ENCODE data around the gene CD86.

The CD86 gene

GRCh38 chr3:122066331-122067213, 11.4 kb downstream of the CD86 start:
- ChIA-PET CTCF (no interaction called here), POLR2A (no interaction called here)
- no peak for DNase-seq (ENCODE audit: extremely low spot score)
- TF ChIP-seq TARDBP (IDR thresholded peaks at IDR 0.05): no peak
- no peak for TF ChIP-seq LEF1 (IDR thresholded peaks at IDR 0.05; ENCODE audit: borderline replicate concordance)
- no peak for TF ChIP-seq SP1 (IDR thresholded peaks at IDR 0.05)
- TF ChIP-seq BHLHE40 (IDR thresholded peaks at IDR 0.05; ENCODE audit: borderline replicate concordance): no peak
- TF ChIP-seq CTBP1 (IDR thresholded peaks at IDR 0.05; ENCODE audit: borderline replicate concordance): no peak
- TF ChIP-seq ELF4 (IDR thresholded peaks at IDR 0.05): no peak
- TF ChIP-seq HDGF (IDR thresholded peaks at IDR 0.05; ENCODE audit: borderline replicate concordance): no peak
- TF ChIP-seq FOXK2 (IDR thresholded peaks at IDR 0.05): no peak
- TF ChIP-seq FOXA1 (IDR thresholded peaks at IDR 0.05): no peak
- no peak for TF ChIP-seq FOXM1 (IDR thresholded peaks at IDR 0.05; ENCODE audit: borderline replicate concordance)
- TF ChIP-seq ARNT (IDR thresholded peaks at IDR 0.05): no peak
- no peak for TF ChIP-seq SUZ12 (IDR thresholded peaks at IDR 0.05)

- ChIA-PET CTCF (no interaction called here), POLR2A (no interaction called here)
- DNase-seq (ENCODE audit: extremely low spot score): no peak
These were observed 12.0 kb downstream of the CD86 start for GRCh38 chr3:122067214-122067550.

GRCh38 chr3:122067588-122068240, 12.6 kb downstream of the CD86 start:
- TF ChIP-seq LEF1 (IDR thresholded peaks at IDR 0.05; ENCODE audit: borderline replicate concordance) (no peak), ZNF384 (IDR thresholded peaks at IDR 0.05) (no peak), FOXA1 (IDR thresholded peaks at IDR 0.05) (no peak), ELF4 (IDR thresholded peaks at IDR 0.05) (no peak), TARDBP (IDR thresholded peaks at IDR 0.05) (no peak), SUZ12 (IDR thresholded peaks at IDR 0.05) (no peak), NFRKB (IDR thresholded peaks at IDR 0.05) (no peak)
- ChIA-PET CTCF (no interaction called here), POLR2A (no interaction called here)
- no peak for DNase-seq (ENCODE audit: extremely low spot score)

More at GRCh38 chr3:122067214-122067550, 12.0 kb downstream of the CD86 start:
- no peak for TF ChIP-seq FOXK2 (IDR thresholded peaks at IDR 0.05)
- TF ChIP-seq ELF4 (IDR thresholded peaks at IDR 0.05): no peak
- TF ChIP-seq BHLHE40 (IDR thresholded peaks at IDR 0.05; ENCODE audit: borderline replicate concordance): no peak
- TF ChIP-seq FOXM1 (IDR thresholded peaks at IDR 0.05; ENCODE audit: borderline replicate concordance): no peak
- TF ChIP-seq FOXA1 (IDR thresholded peaks at IDR 0.05): no peak
- no peak for TF ChIP-seq TARDBP (IDR thresholded peaks at IDR 0.05)
- TF ChIP-seq PKNOX1 (IDR thresholded peaks at IDR 0.05): no peak
- TF ChIP-seq SP1 (IDR thresholded peaks at IDR 0.05): no peak

- TF ChIP-seq SUZ12 (IDR thresholded peaks at IDR 0.05): no peak
- TF ChIP-seq ELF4 (IDR thresholded peaks at IDR 0.05): no peak
- TF ChIP-seq SP1 (IDR thresholded peaks at IDR 0.05): no peak
- TF ChIP-seq ARNT (IDR thresholded peaks at IDR 0.05): no peak
- TF ChIP-seq FOXA1 (IDR thresholded peaks at IDR 0.05): no peak
- TF ChIP-seq FOXM1 (IDR thresholded peaks at IDR 0.05; ENCODE audit: borderline replicate concordance): no peak
- no peak for TF ChIP-seq TARDBP (IDR thresholded peaks at IDR 0.05)
- TF ChIP-seq ZNF384 (IDR thresholded peaks at IDR 0.05): no peak
- no peak for TF ChIP-seq HDGF (IDR thresholded peaks at IDR 0.05; ENCODE audit: borderline replicate concordance)
- no peak for TF ChIP-seq BHLHE40 (IDR thresholded peaks at IDR 0.05; ENCODE audit: borderline replicate concordance)
- TF ChIP-seq CTBP1 (IDR thresholded peaks at IDR 0.05; ENCODE audit: borderline replicate concordance): no peak
- no peak for TF ChIP-seq L3MBTL2 (conservative IDR thresholded peaks at IDR 0.05)
- TF ChIP-seq LEF1 (IDR thresholded peaks at IDR 0.05; ENCODE audit: borderline replicate concordance): no peak
- ChIA-PET CTCF (interaction anchor here (0.5 kb wide), 1 partner anchor 27 kb away, joined by 3 read pairs; no protein-coding TSS in a partner anchor), POLR2A (no interaction called here)
- DNase-seq (ENCODE audit: extremely low spot score): no peak
These were observed 19.6 kb downstream of the CD86 start for GRCh38 chr3:122074621-122075265.

- CTCF ChIA-PET: no interaction called here
- TF ChIP-seq SUZ12 (IDR thresholded peaks at IDR 0.05): no peak
- TF ChIP-seq PKNOX1 (IDR thresholded peaks at IDR 0.05): no peak
- TF ChIP-seq FOXA1 (IDR thresholded peaks at IDR 0.05): no peak
- TF ChIP-seq HDGF (IDR thresholded peaks at IDR 0.05; ENCODE audit: borderline replicate concordance): no peak
- no peak for TF ChIP-seq ELF4 (IDR thresholded peaks at IDR 0.05)
- TF ChIP-seq FOXK2 (IDR thresholded peaks at IDR 0.05): no peak
- no peak for TF ChIP-seq L3MBTL2 (conservative IDR thresholded peaks at IDR 0.05)
- no peak for TF ChIP-seq SP1 (IDR thresholded peaks at IDR 0.05)
- no peak for TF ChIP-seq ZNF384 (IDR thresholded peaks at IDR 0.05)
- no peak for TF ChIP-seq NFRKB (IDR thresholded peaks at IDR 0.05)
- TF ChIP-seq ARNT (IDR thresholded peaks at IDR 0.05): no peak
- TF ChIP-seq TARDBP (IDR thresholded peaks at IDR 0.05): no peak
- no peak for TF ChIP-seq LEF1 (IDR thresholded peaks at IDR 0.05; ENCODE audit: borderline replicate concordance)
- no peak for TF ChIP-seq BHLHE40 (IDR thresholded peaks at IDR 0.05; ENCODE audit: borderline replicate concordance)
- TF ChIP-seq CTBP1 (IDR thresholded peaks at IDR 0.05; ENCODE audit: borderline replicate concordance): no peak
- TF ChIP-seq FOXM1 (IDR thresholded peaks at IDR 0.05; ENCODE audit: borderline replicate concordance): no peak
- POLR2A ChIA-PET: no interaction called here
- DNase-seq (ENCODE audit: extremely low spot score): no peak
These were observed 21.5 kb downstream of the CD86 start for GRCh38 chr3:122076491-122077292.

Measured in HEK293T (cell line).